Activated T-helper 2 cell treated with anti-CD3 and anti-CD28 coated beads, Interferon-gamma antibody, Interleukin-2, Interleukin-4, amounts not matched to agents 10 μg/mL and 5 μg/mL and 100 μg/mL, durations not matched to agents 14 hours and 24 hours and 36 hours (primary cell): Measurements from ENCODE around the gene TUSC7. TPM values are rescaled to one million over a fixed set of nuclear protein-coding genes. Genes with fewer than 3 reads are reported as not detected.

Experiments
- DNase-seq: peaks from one replicate; pipeline ENCODE4 v3.0.0; 2021; ENCODE audit warnings: low spot score
- H3K27ac Mint-ChIP-seq: one replicate; pipeline ENCODE4 v1.8.0; 2021; ENCODE audit warnings: mixed read lengths
- H3K27me3 Mint-ChIP-seq: one replicate; pipeline ENCODE4 v1.8.0; 2021; ENCODE audit warnings: low read depth, mixed read lengths
- H3K36me3 Mint-ChIP-seq: one replicate; pipeline ENCODE4 v1.8.0; 2021; ENCODE audit warnings: low read depth, mixed read lengths
- H3K4me1 Mint-ChIP-seq: one replicate; pipeline ENCODE4 v1.8.0; 2021; ENCODE audit warnings: low read depth, mixed read lengths
- H3K4me3 Mint-ChIP-seq: one replicate; pipeline ENCODE4 v1.8.0; 2021; ENCODE audit warnings: low read depth, mild to moderate bottlenecking, moderate library complexity, mixed read lengths
- H3K9me3 Mint-ChIP-seq: one replicate; pipeline ENCODE4 v1.8.0; 2021; ENCODE audit warnings: mixed read lengths
- intact Hi-C: fragments of 100-400 bp; cut with micrococcal nuclease; formaldehyde crosslinking; loops from one replicate; pipeline ENCODE4 v1.15.1; 2023
- total RNA-seq: library from RNA; stranded (reverse); gene quantifications from 2 replicates; pipeline ENCODE4 v1.2.3, GENCODE V29; 2022

TUSC7 gene
- total RNA-seq: not detected in 2 replicates

DNA sequence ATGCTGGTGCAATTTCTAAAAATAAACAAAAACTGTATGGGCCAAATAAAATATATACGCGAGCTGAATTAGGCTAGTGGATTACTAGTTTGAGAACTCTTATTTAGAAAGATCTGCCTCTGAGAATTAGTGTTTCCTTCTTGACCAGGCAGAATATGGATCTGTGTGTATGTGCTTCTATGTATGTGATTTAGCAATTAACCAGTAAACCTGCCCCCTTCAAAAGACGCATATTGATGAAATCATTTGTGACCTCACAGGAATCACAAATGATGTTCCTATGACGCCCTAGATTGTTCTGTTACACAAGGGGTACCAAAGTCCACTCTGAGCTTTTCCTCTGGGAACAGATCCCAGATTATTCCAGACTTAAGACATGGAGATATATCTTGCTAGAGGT is at the start of gene TUSC7:
TSS of gene TUSC7 (plus strand) at position 301 of the 400 bp plus-strand sequence.
- no peak for DNase-seq
- H3K9me3 Mint-ChIP-seq: no peaks in the 10 kb centered on the region
- no peaks in the 10 kb centered on the region for H3K27me3 Mint-ChIP-seq
- H3K36me3 Mint-ChIP-seq: no peaks in the 10 kb centered on the region
- intact Hi-C loops: no loop called here
- H3K4me3 Mint-ChIP-seq: no peak within 1 kb of the TSS
- no peak within 1 kb of the TSS for H3K27ac Mint-ChIP-seq
- no peaks in the 10 kb centered on the region for H3K4me1 Mint-ChIP-seq

DNA sequence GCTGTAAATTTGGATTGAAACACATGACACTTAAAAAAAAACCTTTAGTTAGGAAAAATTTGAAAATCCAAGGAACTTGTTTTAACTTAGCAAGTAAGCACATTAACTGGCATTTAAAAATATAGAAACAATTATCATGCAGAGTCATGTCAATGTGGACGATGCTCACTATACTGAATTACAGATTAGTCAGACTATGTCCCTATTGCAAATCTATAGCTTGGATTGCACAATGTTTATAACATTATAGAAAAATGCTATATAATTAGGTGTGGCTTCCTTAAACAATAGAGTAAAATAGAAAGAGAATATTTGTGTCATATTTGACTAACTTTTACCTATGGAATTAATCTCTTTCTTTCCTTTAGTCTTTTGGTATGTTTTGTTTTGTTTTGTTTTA is 48.4 kb upstream of the TUSC7 start:
- intact Hi-C loops: no loop called here
- H3K27me3 Mint-ChIP-seq: no peaks in the 10 kb centered on the region
- peaks cover 5% of the 10 kb centered on the region for H3K9me3 Mint-ChIP-seq
- H3K36me3 Mint-ChIP-seq: no peaks in the 10 kb centered on the region
- DNase-seq: no peak
- no peak overlapping the region for H3K27ac Mint-ChIP-seq
- H3K4me1 Mint-ChIP-seq: no peaks in the 10 kb centered on the region
- H3K4me3 Mint-ChIP-seq: no peak overlapping the region

DNA sequence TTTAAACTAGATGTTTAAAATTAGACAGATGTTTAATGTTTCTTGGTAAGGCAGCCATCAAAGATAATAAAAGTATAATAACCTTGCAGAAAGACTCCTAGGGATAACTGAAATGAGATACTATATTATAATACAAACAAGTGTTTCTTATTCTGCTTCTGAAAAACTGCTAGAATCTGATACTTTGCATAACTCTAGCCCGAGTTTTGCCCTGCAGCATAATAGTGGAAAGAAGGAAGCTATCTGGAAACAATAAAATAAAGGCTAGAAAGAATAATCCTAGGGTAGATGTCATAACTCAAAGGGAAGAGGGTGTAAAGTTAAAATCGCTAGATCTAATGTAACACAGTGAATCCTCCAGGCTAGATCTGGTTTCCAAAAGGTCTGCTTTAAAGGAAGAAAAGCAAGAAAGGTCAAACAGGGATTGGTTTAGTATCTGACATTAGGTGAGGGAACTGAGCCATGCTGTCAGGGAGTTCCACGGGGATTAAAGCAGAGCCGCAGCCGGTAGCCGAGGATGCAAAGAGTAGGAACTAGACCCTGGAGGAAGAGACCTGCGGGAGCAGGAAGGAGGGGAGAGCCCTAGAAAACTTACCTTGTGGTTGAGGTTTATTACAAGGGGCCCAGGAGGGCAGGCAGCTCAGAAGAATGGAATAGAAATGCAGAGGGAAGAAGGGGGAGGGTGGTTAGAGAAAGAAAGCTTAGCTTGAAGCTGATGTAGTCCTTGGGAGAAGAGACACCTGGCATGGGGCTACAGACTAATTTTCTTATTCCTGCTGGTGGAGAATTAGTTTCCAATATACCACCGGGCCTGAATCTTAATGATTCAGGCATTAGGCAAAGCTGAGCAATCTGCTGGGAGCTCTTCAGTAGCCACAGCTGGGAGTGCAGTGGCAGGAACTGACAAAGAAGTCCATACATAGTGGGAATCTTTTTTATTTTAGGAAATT is 46.1 kb upstream of the TUSC7 start:
- intact Hi-C loops: no loop called here
- H3K9me3 Mint-ChIP-seq: peaks cover 4% of the 10 kb centered on the region
- no peak overlapping the region for H3K27ac Mint-ChIP-seq
- no peak overlapping the region for H3K4me3 Mint-ChIP-seq
- no peak for DNase-seq
- H3K4me1 Mint-ChIP-seq: no peaks in the 10 kb centered on the region
- no peaks in the 10 kb centered on the region for H3K36me3 Mint-ChIP-seq
- no peaks in the 10 kb centered on the region for H3K27me3 Mint-ChIP-seq

DNA sequence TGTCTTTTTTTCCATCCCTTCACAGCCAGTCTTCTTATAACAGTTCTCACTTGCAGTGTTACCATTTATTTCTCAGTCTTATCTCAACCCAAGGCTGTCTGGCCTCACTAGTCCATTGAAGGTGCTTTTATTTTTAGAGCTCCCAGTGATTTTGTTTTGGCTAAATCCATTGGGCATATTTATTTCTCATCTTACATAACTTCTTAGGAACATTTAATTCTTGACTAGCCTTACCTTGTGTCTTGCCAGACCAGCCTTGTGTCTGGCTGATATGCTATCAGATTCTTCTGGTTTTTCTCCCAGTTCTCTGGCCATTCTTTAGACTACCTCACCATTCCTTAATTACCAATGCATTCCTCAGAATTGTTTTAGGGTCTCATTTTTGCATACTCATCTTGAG is 42.3 kb upstream of the TUSC7 start:
- Mint-ChIP-seq H3K4me3 (no peak overlapping the region), H3K27ac (no peak overlapping the region), H3K9me3 (peaks cover 9% of the 10 kb centered on the region), H3K36me3 (no peaks in the 10 kb centered on the region), H3K27me3 (no peaks in the 10 kb centered on the region), H3K4me1 (no peaks in the 10 kb centered on the region)
- DNase-seq: no peak
- intact Hi-C loops: no loop called here

DNA sequence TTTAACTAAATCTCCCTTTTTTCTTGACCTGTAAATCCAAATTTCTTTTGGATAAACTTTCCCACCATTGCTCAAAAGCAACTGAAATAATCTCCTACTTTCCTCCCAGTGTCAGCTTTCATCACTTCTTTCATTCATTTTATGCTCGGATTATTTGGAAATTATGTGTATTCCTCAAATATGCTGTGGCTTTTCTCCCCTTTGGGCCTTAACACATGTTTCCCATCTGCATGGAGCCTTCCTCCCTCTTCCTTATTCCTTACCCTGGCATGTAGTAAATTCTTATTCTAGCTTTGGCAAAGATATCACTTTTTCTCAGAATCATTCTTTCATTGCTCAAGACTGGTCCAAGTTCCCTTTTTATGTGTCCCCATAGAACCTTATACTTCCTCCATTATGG is 41.8 kb upstream of the TUSC7 start:
- H3K9me3 Mint-ChIP-seq: peaks cover 9% of the 10 kb centered on the region
- intact Hi-C loops: no loop called here
- H3K27ac Mint-ChIP-seq: no peak overlapping the region
- no peaks in the 10 kb centered on the region for H3K36me3 Mint-ChIP-seq
- H3K4me1 Mint-ChIP-seq: no peaks in the 10 kb centered on the region
- H3K4me3 Mint-ChIP-seq: no peak overlapping the region
- H3K27me3 Mint-ChIP-seq: no peaks in the 10 kb centered on the region
- no peak for DNase-seq

DNA sequence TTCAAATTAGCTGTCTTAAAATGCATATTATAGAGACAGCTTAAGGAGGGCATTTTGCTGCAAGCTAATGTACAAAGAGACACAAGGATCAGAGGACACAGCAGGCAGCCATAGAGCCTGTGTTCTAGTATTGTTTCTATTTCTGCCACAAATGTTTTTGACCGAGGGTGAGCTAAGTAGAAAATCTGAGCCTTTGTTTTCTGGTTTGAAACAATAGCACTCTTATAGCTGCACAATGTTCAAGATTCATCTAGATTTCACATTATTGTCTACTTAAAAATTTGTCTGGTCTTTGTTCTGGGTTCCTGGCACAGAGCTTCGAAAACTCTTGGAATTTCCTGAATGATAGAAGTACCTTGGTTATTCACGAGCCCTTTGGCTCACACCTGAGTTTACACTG is 40.0 kb upstream of the TUSC7 start:
- intact Hi-C loops: no loop called here
- no peaks in the 10 kb centered on the region for H3K27me3 Mint-ChIP-seq
- DNase-seq: no peak
- no peak overlapping the region for H3K4me3 Mint-ChIP-seq
- H3K4me1 Mint-ChIP-seq: no peaks in the 10 kb centered on the region
- peaks cover 9% of the 10 kb centered on the region for H3K9me3 Mint-ChIP-seq
- no peak overlapping the region for H3K27ac Mint-ChIP-seq
- H3K36me3 Mint-ChIP-seq: no peaks in the 10 kb centered on the region

DNA sequence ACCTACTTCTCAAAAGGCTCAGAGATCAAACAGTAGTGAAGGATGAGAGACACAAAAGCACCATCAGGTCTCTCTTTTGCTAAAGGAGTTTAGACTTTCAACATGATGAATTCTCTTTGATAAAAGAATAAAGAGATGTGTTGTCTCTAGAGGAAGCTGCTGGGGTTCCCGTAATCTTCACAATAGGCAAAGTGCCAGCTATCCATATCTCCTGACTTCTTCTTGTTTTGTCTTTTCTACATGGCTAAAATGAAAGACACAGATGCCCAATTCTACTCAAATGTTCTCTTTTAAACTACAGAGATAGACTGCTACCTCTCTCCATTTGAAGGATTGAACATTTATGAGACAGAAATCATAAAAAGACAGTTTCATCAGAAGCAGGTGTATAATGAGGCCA is 38.4 kb upstream of the TUSC7 start:
- DNase-seq: no peak
- Mint-ChIP-seq H3K36me3 (no peaks in the 10 kb centered on the region), H3K4me3 (no peak overlapping the region), H3K9me3 (peaks cover 9% of the 10 kb centered on the region), H3K27me3 (no peaks in the 10 kb centered on the region), H3K27ac (no peak overlapping the region), H3K4me1 (no peaks in the 10 kb centered on the region)
- intact Hi-C loops: no loop called here

DNA sequence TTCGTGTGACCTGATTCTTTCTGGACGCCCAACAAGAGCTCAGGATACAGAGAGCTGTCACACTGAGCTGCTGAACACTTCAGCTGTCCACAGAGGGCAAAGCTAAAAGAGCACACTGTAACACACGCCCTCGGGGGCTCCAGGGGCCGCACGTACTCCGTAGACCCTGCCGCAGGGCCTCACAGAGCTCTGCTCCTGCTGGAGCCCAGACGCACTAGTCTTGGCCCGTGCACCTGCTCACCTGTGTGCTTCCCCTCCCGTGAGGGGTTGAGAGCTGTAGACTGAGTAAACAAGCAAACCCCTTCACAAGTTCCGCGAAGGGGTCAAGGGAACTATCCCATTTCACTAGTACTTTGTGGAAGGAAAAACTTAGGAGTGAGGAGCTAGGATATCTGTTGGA is 30.7 kb upstream of the TUSC7 start:
- intact Hi-C loops: no loop called here
- Mint-ChIP-seq H3K27ac (no peak overlapping the region), H3K9me3 (no peaks in the 10 kb centered on the region), H3K27me3 (no peaks in the 10 kb centered on the region), H3K36me3 (no peaks in the 10 kb centered on the region), H3K4me3 (no peak overlapping the region), H3K4me1 (no peaks in the 10 kb centered on the region)
- DNase-seq: no peak

DNA sequence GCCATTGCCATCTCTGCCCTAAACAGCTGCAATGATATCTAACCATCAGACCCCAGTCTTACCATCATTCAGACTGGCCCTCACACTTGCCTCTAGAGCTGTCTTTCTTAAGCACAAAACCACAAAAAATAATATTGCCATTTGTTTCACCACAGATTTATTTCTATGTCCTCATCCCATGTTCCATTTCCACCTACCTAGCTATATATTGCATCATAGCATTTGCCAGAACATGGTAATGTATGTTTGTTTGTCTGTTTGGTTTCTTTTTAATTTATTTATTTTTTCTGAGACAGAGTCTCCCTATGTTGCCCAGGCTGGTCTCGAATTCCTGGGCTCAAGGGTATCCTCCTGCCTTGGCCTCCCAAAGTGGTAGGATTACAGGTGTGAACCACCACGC is 18.5 kb upstream of the TUSC7 start:
- H3K4me1 Mint-ChIP-seq: no peaks in the 10 kb centered on the region
- H3K9me3 Mint-ChIP-seq: no peaks in the 10 kb centered on the region
- no peak for DNase-seq
- H3K36me3 Mint-ChIP-seq: no peaks in the 10 kb centered on the region
- no peak overlapping the region for H3K4me3 Mint-ChIP-seq
- no peaks in the 10 kb centered on the region for H3K27me3 Mint-ChIP-seq
- intact Hi-C loops: no loop called here
- H3K27ac Mint-ChIP-seq: no peak overlapping the region

DNA sequence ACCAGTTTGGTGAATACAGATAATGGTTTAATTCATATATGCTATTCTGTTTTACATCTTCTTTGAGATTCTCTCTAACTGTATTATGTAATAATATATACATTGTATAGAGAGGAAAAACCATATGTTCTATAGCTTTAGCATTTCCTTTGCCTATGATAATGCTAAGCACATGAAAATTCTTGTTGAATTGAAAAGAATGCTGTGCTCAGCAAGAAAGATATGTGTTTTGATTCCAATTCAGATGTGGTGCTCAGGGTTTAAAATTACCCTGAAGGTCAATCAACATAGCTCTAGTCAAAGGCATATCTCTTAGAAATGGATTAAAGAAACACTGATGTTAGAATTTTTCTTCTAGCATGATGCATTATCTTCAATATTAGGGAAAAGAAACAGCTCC is 8.5 kb upstream of the TUSC7 start:
- Mint-ChIP-seq H3K9me3 (no peaks in the 10 kb centered on the region), H3K4me3 (no peak overlapping the region)

DNA sequence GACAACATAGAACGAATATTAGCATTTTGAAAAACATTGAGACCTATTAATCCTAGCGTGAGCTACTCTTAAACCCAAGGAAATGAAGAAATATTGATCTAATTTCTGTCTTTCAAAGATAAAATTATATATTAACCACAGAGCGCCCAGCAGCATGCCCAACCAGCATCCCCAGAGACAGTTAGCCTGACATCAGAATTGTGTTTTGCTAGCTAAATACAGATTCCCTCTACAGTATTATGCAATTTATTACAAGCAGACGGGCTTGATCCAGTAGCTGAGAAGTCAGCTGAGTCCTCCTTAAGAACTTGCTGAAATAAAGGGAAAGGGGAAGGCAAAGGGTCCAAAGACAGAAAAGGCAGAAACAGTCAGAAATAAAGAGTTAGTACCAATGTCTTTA is 7.2 kb upstream of the TUSC7 start:
- no peak for DNase-seq
- H3K9me3 Mint-ChIP-seq: no peaks in the 10 kb centered on the region
- H3K4me1 Mint-ChIP-seq: no peaks in the 10 kb centered on the region
- H3K4me3 Mint-ChIP-seq: no peak overlapping the region
- no peaks in the 10 kb centered on the region for H3K36me3 Mint-ChIP-seq
- H3K27ac Mint-ChIP-seq: no peak overlapping the region
- intact Hi-C loops: no loop called here
- H3K27me3 Mint-ChIP-seq: no peaks in the 10 kb centered on the region

More for the DNA sequence above, 8.5 kb upstream of the TUSC7 start:
- Mint-ChIP-seq H3K36me3 (no peaks in the 10 kb centered on the region), H3K27me3 (no peaks in the 10 kb centered on the region), H3K27ac (no peak overlapping the region), H3K4me1 (no peaks in the 10 kb centered on the region)
- intact Hi-C loops: no loop called here
- DNase-seq: no peak

DNA sequence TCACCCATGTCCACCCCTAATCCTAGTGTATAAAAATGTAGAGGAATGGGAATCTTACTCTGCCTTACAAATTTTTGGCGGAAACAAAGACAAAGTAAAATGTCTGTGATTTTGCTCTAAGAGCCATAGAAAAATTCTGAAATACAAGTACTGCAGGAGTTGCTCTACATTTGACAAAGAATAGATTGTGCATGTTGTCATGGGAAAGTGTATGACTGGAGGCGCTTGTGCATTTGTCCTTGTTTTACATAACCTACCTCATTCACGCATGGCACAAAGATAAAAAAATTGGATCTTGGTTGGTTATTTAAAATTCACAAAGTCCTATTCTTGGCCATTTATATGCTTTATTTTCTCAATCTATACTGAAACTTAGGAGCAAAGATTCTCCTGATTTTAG is 2.0 kb upstream of the TUSC7 start:
- no peaks in the 10 kb centered on the region for H3K36me3 Mint-ChIP-seq
- no peak overlapping the region for H3K4me3 Mint-ChIP-seq
- intact Hi-C loops: no loop called here
- no peaks in the 10 kb centered on the region for H3K27me3 Mint-ChIP-seq
- DNase-seq: no peak
- no peaks in the 10 kb centered on the region for H3K4me1 Mint-ChIP-seq
- no peaks in the 10 kb centered on the region for H3K9me3 Mint-ChIP-seq
- no peak overlapping the region for H3K27ac Mint-ChIP-seq

DNA sequence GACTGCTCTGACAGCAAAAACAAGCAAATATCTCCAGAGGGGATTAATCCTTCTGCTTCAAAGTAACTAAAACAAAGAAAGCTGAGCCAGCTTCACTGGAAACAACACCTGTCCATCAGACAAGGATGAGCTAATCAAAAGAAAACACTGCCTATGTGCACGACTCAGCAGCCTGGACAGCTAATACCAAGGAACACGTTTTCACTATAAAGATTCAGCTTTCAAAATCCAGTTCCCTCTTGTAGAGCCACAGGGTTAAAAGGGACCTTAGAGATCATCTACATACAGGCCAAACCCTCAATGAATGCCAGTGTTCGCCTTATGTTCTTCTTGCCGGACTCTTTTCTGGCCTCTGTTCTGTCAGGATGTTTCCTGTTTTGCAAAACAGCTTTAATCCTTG is 6.9 kb downstream of the TUSC7 start:
- intact Hi-C loops: no loop called here
- DNase-seq: no peak
- Mint-ChIP-seq H3K27me3 (no peaks in the 10 kb centered on the region), H3K4me1 (no peaks in the 10 kb centered on the region), H3K9me3 (no peaks in the 10 kb centered on the region), H3K4me3 (no peak overlapping the region), H3K27ac (no peak overlapping the region), H3K36me3 (no peaks in the 10 kb centered on the region)
